HG02970 (cell line): Measurements from ENCODE around the gene BRD4.

Experiments used
- ATAC-seq: cut with Tn5 transposase; IDR thresholded peaks from one replicate; pipeline ENCODE4 v1.9.1; 2021; ENCODE audit warnings: mild to moderate bottlenecking, moderate library complexity, moderate number of reproducible peaks; ENCODE audit not compliant: unreplicated experiment, low FRiP score

Gene BRD4

GRCh38 chr19:15199661-15200552 is 132.4 kb downstream of the BRD4 start:
- no peak for ATAC-seq

- ATAC-seq, result no peak
Measured at GRCh38 chr19:15198951-15199660, 133.2 kb downstream of the BRD4 start.

GRCh38 chr19:15197942-15198341 is 134.4 kb downstream of the BRD4 start:
- no peak for ATAC-seq

GRCh38 chr19:15197275-15197941 is 134.9 kb downstream of the BRD4 start:
- no peak for ATAC-seq

DNA sequence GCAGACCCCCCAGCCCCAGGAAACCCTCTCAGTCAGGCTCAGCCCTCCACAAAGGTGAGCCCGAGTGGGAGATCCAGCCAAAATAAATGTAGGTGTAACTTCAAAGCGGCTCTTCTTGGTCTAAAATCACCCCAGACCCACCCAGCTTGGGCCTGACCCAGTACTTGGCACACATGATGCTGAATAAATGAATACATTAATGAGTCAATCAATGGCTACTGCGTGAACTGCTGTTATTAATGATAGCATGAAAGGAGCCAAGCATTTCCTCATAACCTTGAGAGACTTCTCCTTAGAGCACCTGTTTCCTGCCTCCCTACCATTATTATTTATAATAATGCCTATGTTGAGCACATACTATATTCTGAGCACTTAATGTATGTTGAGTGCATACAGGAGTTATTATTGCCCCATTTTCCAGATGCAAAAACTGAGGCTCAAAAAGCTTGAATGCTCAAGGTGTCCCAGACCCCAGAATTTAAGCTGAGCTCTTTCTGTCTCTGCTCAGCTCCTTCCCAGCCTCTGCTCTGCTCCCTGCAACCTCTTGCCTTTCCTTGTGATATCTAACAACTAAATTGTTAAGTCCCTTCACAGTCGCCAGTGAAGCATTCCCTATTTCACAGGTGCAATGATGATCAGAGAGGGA is 135.9 kb downstream of the BRD4 start:
- ATAC-seq, result no peak

DNA sequence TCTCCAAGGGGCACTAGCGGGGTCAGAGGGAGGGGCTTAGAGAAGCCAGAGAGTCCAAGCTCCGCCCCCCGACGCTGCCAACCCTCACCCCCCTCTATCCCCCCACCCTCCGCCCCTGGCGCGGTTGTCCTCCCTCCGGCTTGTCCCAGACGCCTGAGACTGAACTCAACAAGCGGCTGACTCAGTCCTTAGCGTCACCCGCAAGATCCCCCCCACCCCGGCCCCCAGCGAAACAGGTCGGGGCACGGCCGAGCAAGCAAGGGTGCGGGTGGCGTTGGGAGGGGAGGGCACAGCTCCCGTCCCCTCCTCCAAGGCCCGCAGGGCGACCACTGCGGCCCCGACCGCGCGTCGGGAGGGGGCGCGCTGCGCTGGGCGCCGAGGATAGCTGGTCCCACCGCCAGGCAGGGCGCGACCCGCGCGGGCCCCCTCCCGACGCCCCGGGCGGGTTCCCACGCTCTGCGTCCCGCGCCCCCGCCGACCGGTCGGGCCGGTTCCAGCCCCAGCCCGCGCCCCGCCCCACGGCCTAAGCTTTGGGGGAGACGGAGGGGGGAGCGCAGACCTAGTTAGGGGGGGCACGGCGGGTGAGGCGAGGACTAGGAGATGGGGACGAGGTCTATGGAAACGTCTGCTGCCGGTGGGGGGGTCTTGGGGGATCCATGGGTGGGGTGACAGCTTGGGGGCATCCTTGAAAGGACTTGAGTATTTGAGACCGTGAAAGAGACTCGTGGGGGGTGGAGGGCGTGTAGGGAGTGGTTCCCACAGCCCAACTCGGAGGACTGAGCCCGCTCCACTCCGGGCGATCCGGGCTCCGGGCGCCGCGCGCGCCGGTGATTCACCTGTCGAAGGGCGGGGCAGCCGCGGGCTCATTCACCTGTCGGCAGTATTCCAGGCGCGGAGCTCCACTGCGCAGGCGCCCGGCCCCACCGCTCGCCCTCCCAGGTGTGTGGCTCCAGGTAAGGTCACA is 136.7 kb downstream of the BRD4 start:
- no peak for ATAC-seq

DNA sequence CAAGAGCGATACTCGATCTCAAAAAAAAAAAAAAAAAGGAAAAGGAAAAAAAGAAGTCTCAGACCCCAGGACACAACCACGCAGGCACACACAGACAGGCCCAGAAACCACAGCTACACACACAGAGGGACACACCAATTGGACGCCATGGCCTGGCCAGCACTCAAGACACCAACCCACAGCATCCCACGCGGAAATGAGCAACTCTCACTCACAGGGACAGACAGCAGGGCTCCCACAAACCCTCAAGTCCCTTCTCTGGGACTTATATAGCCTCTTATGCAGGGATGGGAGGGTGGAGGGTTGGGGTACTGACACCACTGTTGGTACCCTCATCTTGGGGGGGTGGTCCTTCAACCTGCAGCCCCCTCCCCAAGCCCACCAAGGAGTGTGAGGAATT is 137.4 kb downstream of the BRD4 start:
- ATAC-seq, result no peak

GRCh38 chr19:15191982-15192381 is 140.4 kb downstream of the BRD4 start:
- ATAC-seq, result no peak

DNA sequence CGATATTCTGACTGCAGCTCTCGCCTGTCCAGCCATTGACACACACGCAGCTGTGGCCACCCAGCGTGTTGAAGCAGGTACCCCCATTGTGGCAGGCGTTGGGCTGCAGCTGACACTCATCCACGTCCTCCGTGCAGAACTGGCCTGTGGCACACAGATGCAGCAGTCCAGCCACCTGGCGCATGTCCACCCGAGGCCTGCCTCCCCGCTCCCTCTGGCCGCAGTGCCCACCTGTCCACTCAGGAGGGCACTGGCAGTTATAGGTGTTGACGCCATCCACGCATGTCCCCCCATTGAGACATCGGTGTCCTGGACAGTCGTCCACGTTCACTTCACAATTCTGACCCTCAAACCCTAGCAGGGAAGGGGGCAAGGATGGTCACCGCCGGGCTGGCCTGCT is 140.8 kb downstream of the BRD4 start:
- ATAC-seq, result no peak

GRCh38 chr19:15188851-15189250 is 143.5 kb downstream of the BRD4 start:
- no peak for ATAC-seq

- ATAC-seq, result no peak
Measured at GRCh38 chr19:15187026-15188007, 145.0 kb downstream of the BRD4 start.
